ENCODE data around the gene ANKRD65.
"Not testable (repeated sequence)": the region's sequence is repeated elsewhere in the genome, so short reads cannot be mapped to it uniquely, and the experiment has no call there.

Gene ANKRD65

GRCh38 chr1:1432951-1433803 is 12.1 kb upstream of the ANKRD65 start:
- Histone ChIP-seq H3K9me3 (ENCODE audit: insufficient read depth, low read depth, low read length) (no peaks in the 10 kb centered on the region), H3K27me3 (ENCODE audit: insufficient read depth, low read length) (peaks cover 18% of the 10 kb centered on the region), H3K4me3 (ENCODE audit: low read length) (peak overlapping the region; percentile 51; the same call in 1 of the 2 replicates), H3K27ac (ENCODE audit: low read length) (peak overlapping the region; percentile 61), H3K9ac (ENCODE audit: low read depth, low read length) (peak overlapping the region; percentile 79; the same call in 1 of the 2 replicates), H3K4me1 (ENCODE audit: insufficient read depth, low read length) (peaks cover 25% of the 10 kb centered on the region), H3K36me3 (ENCODE audit: insufficient read depth, low read depth, low read length) (no peaks in the 10 kb centered on the region)

GRCh38 chr1:1432274-1432950 is 11.3 kb upstream of the ANKRD65 start:
- peak overlapping the region; percentile 48; the same call in 1 of the 2 replicates for H3K9ac ChIP-seq (ENCODE audit: low read depth, low read length)
- H3K4me3 ChIP-seq (ENCODE audit: low read length): no peak overlapping the region
- peaks cover 18% of the 10 kb centered on the region for H3K27me3 ChIP-seq (ENCODE audit: insufficient read depth, low read length)
- H3K27ac ChIP-seq (ENCODE audit: low read length): no peak overlapping the region
- H3K4me1 ChIP-seq (ENCODE audit: insufficient read depth, low read length): peaks cover 25% of the 10 kb centered on the region
- no peaks in the 10 kb centered on the region for H3K36me3 ChIP-seq (ENCODE audit: insufficient read depth, low read depth, low read length)
- H3K9me3 ChIP-seq (ENCODE audit: insufficient read depth, low read depth, low read length): no peaks in the 10 kb centered on the region

- Histone ChIP-seq H3K4me1 (ENCODE audit: insufficient read depth, low read length) (peaks cover 25% of the 10 kb centered on the region), H3K9ac (ENCODE audit: low read depth, low read length) (peak overlapping the region; percentile 48; the same call in 1 of the 2 replicates), H3K36me3 (ENCODE audit: insufficient read depth, low read depth, low read length) (no peaks in the 10 kb centered on the region), H3K9me3 (ENCODE audit: insufficient read depth, low read depth, low read length) (no peaks in the 10 kb centered on the region), H3K27me3 (ENCODE audit: insufficient read depth, low read length) (peaks cover 17% of the 10 kb centered on the region), H3K27ac (ENCODE audit: low read length) (no peak overlapping the region), H3K4me3 (ENCODE audit: low read length) (no peak overlapping the region)
Measured at GRCh38 chr1:1431845-1432273, 10.8 kb upstream of the ANKRD65 start.

- Histone ChIP-seq H3K27me3 (ENCODE audit: insufficient read depth, low read length) (peaks cover 11% of the 10 kb centered on the region), H3K9me3 (ENCODE audit: insufficient read depth, low read depth, low read length) (no peaks in the 10 kb centered on the region), H3K36me3 (ENCODE audit: insufficient read depth, low read depth, low read length) (no peaks in the 10 kb centered on the region), H3K4me1 (ENCODE audit: insufficient read depth, low read length) (peaks cover 27% of the 10 kb centered on the region), H3K9ac (ENCODE audit: low read depth, low read length) (peak overlapping the region; percentile 48; the same call in 1 of the 2 replicates), H3K4me3 (ENCODE audit: low read length) (no peak overlapping the region), H3K27ac (ENCODE audit: low read length) (no peak overlapping the region)
Measured at GRCh38 chr1:1430992-1431844, 10.1 kb upstream of the ANKRD65 start.

GRCh38 chr1:1430114-1430982 is 9.3 kb upstream of the ANKRD65 start:
- Histone ChIP-seq H3K27ac (ENCODE audit: low read length) (no peak overlapping the region), H3K4me3 (ENCODE audit: low read length) (no peak overlapping the region), H3K9me3 (ENCODE audit: insufficient read depth, low read depth, low read length) (no peaks in the 10 kb centered on the region), H3K36me3 (ENCODE audit: insufficient read depth, low read depth, low read length) (no peaks in the 10 kb centered on the region), H3K9ac (ENCODE audit: low read depth, low read length) (peak overlapping the region; percentile 38; the same call in 1 of the 2 replicates), H3K27me3 (ENCODE audit: insufficient read depth, low read length) (peaks cover 7% of the 10 kb centered on the region; the same call in 1 of the 2 replicates), H3K4me1 (ENCODE audit: insufficient read depth, low read length) (peaks cover 30% of the 10 kb centered on the region; the same call in 1 of the 2 replicates)

- Histone ChIP-seq H3K9me3 (ENCODE audit: insufficient read depth, low read depth, low read length) (no peaks in the 10 kb centered on the region), H3K4me3 (ENCODE audit: low read length) (no peak overlapping the region), H3K9ac (ENCODE audit: low read depth, low read length) (no peak overlapping the region; the same call in 1 of the 2 replicates), H3K4me1 (ENCODE audit: insufficient read depth, low read length) (peaks cover 23% of the 10 kb centered on the region; the same call in 1 of the 2 replicates), H3K27me3 (ENCODE audit: insufficient read depth, low read length) (peaks cover under 1% of the 10 kb centered on the region; the same call in 1 of the 2 replicates), H3K36me3 (ENCODE audit: insufficient read depth, low read depth, low read length) (no peaks in the 10 kb centered on the region), H3K27ac (ENCODE audit: low read length) (no peak overlapping the region)
Measured at GRCh38 chr1:1429671-1430073, 8.6 kb upstream of the ANKRD65 start.

GRCh38 chr1:1428967-1429366 is 7.9 kb upstream of the ANKRD65 start:
- not testable (repeated sequence) for H3K4me3 ChIP-seq (ENCODE audit: low read length); H3K9ac ChIP-seq (ENCODE audit: low read depth, low read length); H3K27ac ChIP-seq (ENCODE audit: low read length); H3K27me3 ChIP-seq (ENCODE audit: insufficient read depth, low read length); H3K36me3 ChIP-seq (ENCODE audit: insufficient read depth, low read depth, low read length); H3K9me3 ChIP-seq (ENCODE audit: insufficient read depth, low read depth, low read length)
- H3K4me1 ChIP-seq (ENCODE audit: insufficient read depth, low read length): peaks cover 18% of the 10 kb centered on the region; the same call in 1 of the 2 replicates

GRCh38 chr1:1428174-1428573 is 7.1 kb upstream of the ANKRD65 start:
- no peaks in the 10 kb centered on the region for H3K9me3 ChIP-seq (ENCODE audit: insufficient read depth, low read depth, low read length)
- no peaks in the 10 kb centered on the region for H3K27me3 ChIP-seq (ENCODE audit: insufficient read depth, low read length)
- peaks cover 15% of the 10 kb centered on the region; the same call in 1 of the 2 replicates for H3K4me1 ChIP-seq (ENCODE audit: insufficient read depth, low read length)
- no peak overlapping the region for H3K4me3 ChIP-seq (ENCODE audit: low read length)
- H3K9ac ChIP-seq (ENCODE audit: low read depth, low read length): no peak overlapping the region
- H3K27ac ChIP-seq (ENCODE audit: low read length): no peak overlapping the region
- no peaks in the 10 kb centered on the region for H3K36me3 ChIP-seq (ENCODE audit: insufficient read depth, low read depth, low read length)

GRCh38 chr1:1427820-1428148 is 6.7 kb upstream of the ANKRD65 start:
- H3K9ac ChIP-seq (ENCODE audit: low read depth, low read length): no peak overlapping the region
- H3K4me3 ChIP-seq (ENCODE audit: low read length): peak overlapping the region; percentile 43; the same call in 1 of the 2 replicates

GRCh38 chr1:1427106-1427819 is 6.2 kb upstream of the ANKRD65 start:
- no peak overlapping the region for H3K27ac ChIP-seq (ENCODE audit: low read length)
- H3K27me3 ChIP-seq (ENCODE audit: insufficient read depth, low read length): no peaks in the 10 kb centered on the region
- peak overlapping the region; percentile 50; the same call in 1 of the 2 replicates for H3K4me3 ChIP-seq (ENCODE audit: low read length)
- H3K9ac ChIP-seq (ENCODE audit: low read depth, low read length): no peak overlapping the region
- H3K36me3 ChIP-seq (ENCODE audit: insufficient read depth, low read depth, low read length): no peaks in the 10 kb centered on the region
- peaks cover 21% of the 10 kb centered on the region for H3K4me1 ChIP-seq (ENCODE audit: insufficient read depth, low read length)
- H3K9me3 ChIP-seq (ENCODE audit: insufficient read depth, low read depth, low read length): no peaks in the 10 kb centered on the region

More at GRCh38 chr1:1427820-1428148, 6.7 kb upstream of the ANKRD65 start:
- no peak overlapping the region for H3K27ac ChIP-seq (ENCODE audit: low read length)
- H3K27me3 ChIP-seq (ENCODE audit: insufficient read depth, low read length): no peaks in the 10 kb centered on the region
- H3K4me1 ChIP-seq (ENCODE audit: insufficient read depth, low read length): peaks cover 18% of the 10 kb centered on the region; the same call in 1 of the 2 replicates
- no peaks in the 10 kb centered on the region for H3K36me3 ChIP-seq (ENCODE audit: insufficient read depth, low read depth, low read length)
- H3K9me3 ChIP-seq (ENCODE audit: insufficient read depth, low read depth, low read length): no peaks in the 10 kb centered on the region

Measured in iPS-20b (cell line).